Inferior parietal cortex (tissue), 1 donor: ENCODE measurements around the gene PPIA.
A peak's percentile ranks its signal among the peaks of the same experiment; 100 is the strongest.
"Not testable (repeated sequence)": the region's sequence is repeated elsewhere in the genome, so short reads cannot be mapped to it uniquely, and the experiment has no call there.

Experiments used
- DNase-seq: peaks from one replicate; pipeline ENCODE4 v3.0.0-alpha.2; 2016; ENCODE audit errors: extremely low spot score

The PPIA gene

DNA sequence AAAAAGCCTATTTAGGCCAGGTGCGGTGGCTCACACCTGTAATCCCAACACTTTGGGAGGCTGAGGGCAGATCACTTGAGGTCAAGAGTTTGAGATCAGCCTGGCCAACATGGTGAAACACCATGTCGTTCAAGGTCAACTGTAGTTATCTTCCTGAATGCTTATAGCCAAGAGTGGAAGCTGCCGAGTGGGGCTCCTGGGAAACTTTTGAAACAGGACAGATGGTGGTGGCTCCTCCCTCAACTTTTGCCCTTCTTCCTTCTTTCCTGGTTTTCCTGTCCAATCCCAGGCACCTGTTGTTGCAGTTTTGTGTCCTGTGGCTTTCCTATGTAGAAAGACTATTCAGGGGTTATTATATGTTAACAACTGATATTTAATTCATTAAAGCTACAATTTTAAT is 8.7 kb upstream of the PPIA start:
- DNase-seq = no peak

DNA sequence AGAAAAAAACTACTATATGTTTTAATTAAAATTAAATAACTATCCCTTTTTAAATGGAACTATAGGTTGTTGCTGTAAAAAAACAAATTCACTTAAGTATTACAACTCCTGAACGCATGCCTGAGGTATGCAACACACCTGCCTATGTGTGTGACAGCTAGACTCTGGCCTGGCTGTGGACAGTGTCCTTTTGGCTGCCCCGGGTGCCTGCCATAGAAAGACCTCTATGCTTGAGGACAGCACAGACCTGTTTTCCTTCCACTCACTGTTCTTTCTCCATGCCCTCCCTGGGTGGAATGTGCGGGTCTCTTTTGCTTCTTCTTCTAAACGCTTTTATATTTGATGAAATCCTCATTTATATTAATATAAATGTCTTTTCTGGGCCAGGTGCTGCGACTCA is 6.5 kb upstream of the PPIA start:
- no peak for DNase-seq

GRCh38 chr7:44791278-44792219 is 4.9 kb upstream of the PPIA start:
- no peak for DNase-seq

- no peak for DNase-seq
These were observed 2.6 kb upstream of the PPIA start for GRCh38 chr7:44793919-44794318.

- no peak for DNase-seq
These were observed 2.1 kb upstream of the PPIA start for GRCh38 chr7:44794331-44794730.

DNA sequence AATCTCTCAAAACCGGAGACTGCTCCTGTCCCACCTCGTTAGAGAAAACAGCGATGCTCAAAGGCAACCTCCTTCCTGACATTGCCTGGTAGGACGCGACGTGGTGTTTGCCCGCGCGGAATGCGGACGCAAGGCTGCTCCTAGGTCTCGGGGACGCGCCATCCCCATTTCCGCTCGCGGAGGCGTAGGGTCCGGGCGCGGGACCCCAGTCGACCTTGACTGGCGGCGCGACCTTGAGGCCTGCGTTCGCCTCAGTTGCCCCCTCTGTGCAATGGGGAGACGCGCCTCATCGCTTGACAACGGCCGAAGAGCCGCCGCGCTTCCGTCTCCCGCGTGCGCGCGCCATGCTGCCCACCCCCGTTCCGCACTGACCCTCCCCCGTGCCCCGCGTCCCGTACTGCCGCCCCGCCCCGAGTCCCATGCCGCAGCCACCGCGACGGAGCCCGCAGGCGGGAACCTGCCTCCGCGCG is 412 bp upstream of the PPIA start:
- peak; percentile 54 for DNase-seq

DNA sequence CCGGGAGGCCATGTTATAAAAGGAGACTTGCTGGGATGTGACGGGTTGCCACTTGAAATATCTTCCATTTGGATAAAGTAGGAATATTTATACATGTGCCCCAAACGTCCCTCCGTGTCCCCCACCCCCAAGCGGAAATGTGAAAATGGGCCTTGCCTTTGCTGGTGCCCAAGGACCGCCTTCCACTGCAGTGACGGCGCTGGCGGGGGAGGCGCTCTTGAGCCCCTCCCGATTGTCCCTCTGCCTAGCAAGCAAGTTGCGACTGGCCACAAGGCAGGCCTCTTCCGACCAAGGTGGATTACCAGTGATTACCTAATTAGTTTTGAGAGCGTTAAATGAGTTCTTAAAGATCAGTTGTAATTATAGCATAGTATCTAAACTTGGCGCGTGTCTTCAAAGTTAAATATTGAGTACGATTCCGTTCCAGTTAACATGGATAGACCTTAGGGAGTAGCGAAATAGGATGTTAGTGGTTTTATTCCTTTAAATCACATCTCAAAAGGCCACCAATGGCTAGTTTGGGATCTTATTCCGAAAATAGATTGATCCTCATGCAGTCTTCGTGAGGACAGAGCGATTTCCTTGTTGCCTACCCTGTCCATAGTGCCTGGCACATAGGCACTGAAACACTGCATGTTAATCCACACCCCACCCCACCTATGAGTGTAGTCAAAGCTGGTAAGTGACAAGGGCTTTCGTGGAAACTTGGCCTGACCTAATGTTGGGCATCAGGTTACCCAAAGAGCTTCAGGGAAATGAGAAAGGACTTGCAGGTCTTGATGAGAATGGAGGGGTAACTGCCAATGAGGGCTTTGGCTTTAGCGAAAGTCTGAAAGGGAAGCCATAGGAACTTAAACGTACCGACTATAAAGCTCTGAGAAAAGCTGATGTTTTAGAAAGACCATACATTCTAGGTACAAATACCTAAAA is 1.1 kb downstream of the PPIA start:
- DNase-seq = peak; percentile 85

DNA sequence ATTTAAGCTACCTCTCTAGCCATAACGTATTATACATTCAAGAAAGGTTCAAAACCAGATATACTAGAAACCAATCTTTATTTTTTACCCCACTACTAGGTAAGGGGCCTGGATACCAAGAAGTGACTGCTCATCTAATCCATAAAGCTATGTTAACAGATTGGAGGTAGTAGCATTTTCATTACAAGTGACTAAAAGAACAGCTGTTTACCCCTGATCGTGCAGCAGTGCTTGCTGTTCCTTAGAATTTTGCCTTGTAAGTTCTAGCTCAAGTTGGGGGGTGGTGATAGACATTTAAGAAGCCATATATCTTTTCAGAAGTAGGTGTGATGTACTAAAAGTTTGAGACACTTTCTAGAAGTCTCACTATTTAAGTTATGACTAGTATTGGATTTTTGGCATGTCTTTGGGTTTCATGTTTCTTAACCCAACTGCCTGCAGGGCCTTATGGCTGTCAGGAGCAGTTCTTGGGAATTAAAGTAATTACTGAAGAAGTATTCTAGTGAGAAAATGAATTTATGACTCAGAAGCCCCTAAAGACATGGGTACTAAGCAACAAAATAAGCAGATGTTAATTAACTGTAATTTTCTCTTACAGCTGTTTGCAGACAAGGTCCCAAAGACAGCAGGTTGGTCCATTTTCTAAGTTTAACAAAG is 2.3 kb downstream of the PPIA start:
- DNase-seq = no peak

GRCh38 chr7:44799939-44800338 is 3.5 kb downstream of the PPIA start:
- DNase-seq = no peak

DNA sequence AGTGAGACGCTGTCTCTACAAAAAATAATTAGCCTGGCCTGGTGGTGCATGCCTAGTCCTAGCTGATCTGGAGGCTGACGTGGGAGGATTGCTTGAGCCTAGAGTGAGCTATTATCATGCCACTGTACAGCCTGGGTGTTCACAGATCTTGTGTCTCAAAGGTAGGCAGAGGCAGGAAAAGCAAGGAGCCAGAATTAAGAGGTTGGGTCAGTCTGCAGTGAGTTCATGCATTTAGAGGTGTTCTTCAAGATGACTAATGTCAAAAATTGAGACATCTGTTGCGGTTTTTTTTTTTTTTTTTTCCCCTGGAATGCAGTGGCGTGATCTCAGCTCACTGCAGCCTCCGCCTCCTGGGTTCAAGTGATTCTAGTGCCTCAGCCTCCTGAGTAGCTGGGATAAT is 5.4 kb downstream of the PPIA start:
- DNase-seq = no peak

- DNase-seq = no peak
These were observed 6.0 kb downstream of the PPIA start for GRCh38 chr7:44802418-44803025.

GRCh38 chr7:44803828-44804519 is 7.5 kb downstream of the PPIA start:
- DNase-seq = not testable (repeated sequence)

DNA sequence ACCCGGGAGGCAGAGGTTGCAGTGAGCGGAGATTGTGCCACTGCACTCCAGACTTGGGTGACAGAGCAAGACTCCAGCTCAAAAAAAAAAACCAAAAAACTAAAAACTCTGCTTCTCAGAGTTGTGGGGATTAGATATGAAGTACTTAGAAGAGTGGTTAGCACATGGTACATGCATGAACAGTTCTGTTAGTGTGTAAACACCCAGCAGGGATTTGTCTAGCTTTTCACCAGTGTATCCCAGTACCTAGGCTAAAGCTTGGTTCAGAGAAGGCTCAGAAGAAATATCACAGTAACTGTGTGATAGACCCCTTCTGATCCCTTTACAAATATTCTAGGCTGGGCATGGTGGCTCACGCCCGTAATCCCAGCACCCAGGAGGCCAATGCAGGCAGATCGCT is 9.5 kb downstream of the PPIA start:
- DNase-seq = no peak

DNA sequence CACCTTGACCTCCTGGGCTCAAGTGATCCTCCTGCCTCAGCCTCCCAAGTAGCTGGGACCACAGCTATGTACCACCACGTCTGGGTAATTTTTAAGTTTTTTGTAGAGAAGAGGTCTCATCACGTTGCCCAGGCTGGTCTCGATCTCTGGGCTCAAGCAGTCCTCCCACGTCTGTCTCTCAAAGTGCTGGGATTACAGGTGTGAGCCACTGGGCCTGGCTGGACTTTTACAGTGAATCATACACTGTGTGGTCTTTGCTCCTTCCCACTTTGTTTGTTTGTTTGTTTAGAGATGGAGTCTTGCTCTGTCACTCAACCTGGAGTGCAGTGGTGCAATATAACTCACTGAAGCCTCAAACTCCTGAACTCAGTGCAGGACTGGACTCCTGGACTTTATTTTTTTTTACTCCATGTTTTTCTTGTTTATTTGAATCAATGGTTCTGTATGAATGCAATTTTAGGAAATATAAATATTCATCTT is 12.5 kb downstream of the PPIA start:
- no peak for DNase-seq

- DNase-seq = no peak
These were observed 14.6 kb downstream of the PPIA start for GRCh38 chr7:44811093-44811492.

DNA sequence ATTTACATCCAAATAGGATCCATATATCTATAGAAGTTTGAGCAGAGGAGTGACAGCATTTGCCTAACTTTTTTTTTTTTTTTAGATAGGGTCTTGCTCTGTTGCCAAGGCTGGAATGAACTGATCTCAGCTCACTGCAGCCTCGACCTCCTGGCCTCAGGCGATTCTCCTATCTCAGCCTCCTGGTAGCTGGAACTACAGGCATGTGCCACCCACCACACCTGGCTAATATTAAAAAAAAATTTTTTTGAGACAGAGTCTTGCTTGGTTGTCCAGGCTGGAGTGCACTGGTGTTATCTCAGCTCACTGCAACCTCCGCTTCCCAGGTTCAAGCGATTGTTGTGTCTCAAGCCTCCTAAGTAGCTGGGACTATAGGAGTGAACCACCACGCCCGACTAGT is 15.1 kb downstream of the PPIA start:
- no peak for DNase-seq

DNA sequence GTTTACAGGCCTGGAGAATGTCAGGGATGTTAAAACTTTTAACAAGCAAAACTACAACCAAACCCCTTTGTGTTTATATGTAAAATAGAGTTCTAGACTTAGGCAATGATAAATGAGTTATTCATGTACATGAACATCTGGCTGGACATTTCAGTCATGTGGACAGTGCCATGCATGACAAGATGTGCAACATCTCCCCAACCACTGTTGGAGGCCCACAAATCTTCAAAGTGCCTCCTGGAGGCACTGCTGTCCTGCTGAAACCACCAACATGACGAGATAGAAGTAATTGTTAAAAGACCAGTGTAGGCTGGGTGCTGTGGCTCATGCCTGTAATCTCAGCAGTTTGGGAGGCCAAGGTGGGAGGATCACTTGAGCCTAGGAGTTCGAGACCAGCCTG is 18.4 kb downstream of the PPIA start:
- DNase-seq = no peak

DNA sequence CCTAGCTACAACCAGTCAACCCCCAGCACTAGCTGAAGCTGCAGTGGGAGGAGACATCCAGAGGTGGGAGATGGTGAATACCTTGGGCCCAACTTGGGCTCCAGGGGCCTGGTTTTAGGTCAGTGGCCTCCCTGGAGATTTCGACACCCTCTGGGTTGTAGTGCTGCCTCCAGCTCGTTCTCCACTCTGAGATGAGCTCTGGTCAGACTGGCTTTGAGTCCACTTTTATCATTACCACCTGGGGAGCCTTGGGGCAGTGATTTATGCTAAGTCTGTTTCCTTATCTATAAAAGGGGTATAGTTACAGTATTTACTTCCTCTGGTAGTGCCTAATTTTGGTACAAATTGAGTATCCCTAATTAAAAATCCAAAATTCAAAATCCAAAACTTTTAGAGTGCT is 22.8 kb downstream of the PPIA start:
- DNase-seq = no peak

GRCh38 chr7:44823255-44823781 is 26.8 kb downstream of the PPIA start:
- no peak for DNase-seq

- no peak for DNase-seq
These were observed 28.5 kb downstream of the PPIA start for GRCh38 chr7:44824894-44825526.
